Measurements from ENCODE around the gene MRPL53. TPM values are rescaled to one million over a fixed set of nuclear protein-coding genes. Genes with fewer than 3 reads are reported as not detected.
"Not testable (repeated sequence)": the region's sequence is repeated elsewhere in the genome, so short reads cannot be mapped to it uniquely, and the experiment has no call there.

MRPL53 gene
- total RNA-seq, 1 donor from 2014 or later = 19.9 TPM

GRCh38 chr2:74481961-74482800, 9.7 kb upstream of the MRPL53 start:
- DNase-seq = no peak

- DNase-seq = no peak
These were observed 9.0 kb upstream of the MRPL53 start for GRCh38 chr2:74481431-74481830.

GRCh38 chr2:74474899-74475298, 2.4 kb upstream of the MRPL53 start:
- DNase-seq = no peak

- no peak for DNase-seq
These were observed 2.0 kb upstream of the MRPL53 start for GRCh38 chr2:74474481-74474880.

GRCh38 chr2:74472945-74473258, 422 bp upstream of the MRPL53 start:
- no peak for DNase-seq

GRCh38 chr2:74471332-74472065, 981 bp downstream of the MRPL53 start:
- DNase-seq = no peak

- not testable (repeated sequence) for DNase-seq
These were observed 1.7 kb downstream of the MRPL53 start for GRCh38 chr2:74470742-74471141.

- no peak for DNase-seq
These were observed 8.1 kb downstream of the MRPL53 start for GRCh38 chr2:74464406-74464805.

GRCh38 chr2:74462786-74463105, 9.7 kb downstream of the MRPL53 start:
- no peak for DNase-seq

GRCh38 chr2:74462054-74462785, 10.3 kb downstream of the MRPL53 start:
- DNase-seq = no peak

- DNase-seq = no peak
These were observed 11.1 kb downstream of the MRPL53 start for GRCh38 chr2:74461187-74462053.

- DNase-seq = not testable (repeated sequence)
These were observed 12.3 kb downstream of the MRPL53 start for GRCh38 chr2:74460187-74460586.

GRCh38 chr2:74459503-74460118, 12.9 kb downstream of the MRPL53 start:
- not testable (repeated sequence) for DNase-seq

GRCh38 chr2:74458938-74459363, 13.5 kb downstream of the MRPL53 start:
- no peak for DNase-seq

- DNase-seq = peak; percentile 100
These were observed 14.1 kb downstream of the MRPL53 start, which contains the start of gene WBP1 for GRCh38 chr2:74458132-74458937. WBP1 (plus strand) TSS chr2:74458438; CDS start chr2:74458603, 165 bp downstream.

- peak; percentile 86 for DNase-seq
These were observed 14.8 kb downstream of the MRPL53 start for GRCh38 chr2:74457549-74458131.

GRCh38 chr2:74457129-74457548, 15.3 kb downstream of the MRPL53 start:
- no peak for DNase-seq

- peak; percentile 99 for DNase-seq
These were observed 17.6 kb downstream of the MRPL53 start, which contains the start of gene INO80B for GRCh38 chr2:74454654-74455511. INO80B (plus strand) TSS chr2:74455087; CDS start chr2:74455117, 30 bp downstream.

All from tongue (tissue), 2 donors.